AG09309 (cell line): ENCODE results near the gene DNM3.

Experiments
- DNase-seq: peaks from one replicate; pipeline ENCODE4 v3.0.0-alpha.2; 2010; ENCODE audit warnings: low read depth
- H3K4me3 ChIP-seq: 2 replicates; pipeline ENCODE4 v1.5.1; 2011; ENCODE audit warnings: mild to moderate bottlenecking, low read depth, low read length, moderate library complexity; ENCODE audit not compliant: control insufficient read depth
- TF ChIP-seq, protein P1 (sequence below): IDR thresholded peaks from 2 replicates; pipeline ENCODE4 v1.5.1; 2011; ENCODE audit warnings: mild to moderate bottlenecking, low read depth, low read length, inconsistent platforms; ENCODE audit not compliant: insufficient read depth, control insufficient read depth; ENCODE audit errors: missing control alignments

DNM3 gene

GRCh38 chr1:172145231-172145651 is 303.9 kb downstream of the DNM3 start:
- no peak for DNase-seq
- H3K4me3 ChIP-seq = peak overlapping the region; percentile 57
- TF ChIP-seq, protein P1, sequence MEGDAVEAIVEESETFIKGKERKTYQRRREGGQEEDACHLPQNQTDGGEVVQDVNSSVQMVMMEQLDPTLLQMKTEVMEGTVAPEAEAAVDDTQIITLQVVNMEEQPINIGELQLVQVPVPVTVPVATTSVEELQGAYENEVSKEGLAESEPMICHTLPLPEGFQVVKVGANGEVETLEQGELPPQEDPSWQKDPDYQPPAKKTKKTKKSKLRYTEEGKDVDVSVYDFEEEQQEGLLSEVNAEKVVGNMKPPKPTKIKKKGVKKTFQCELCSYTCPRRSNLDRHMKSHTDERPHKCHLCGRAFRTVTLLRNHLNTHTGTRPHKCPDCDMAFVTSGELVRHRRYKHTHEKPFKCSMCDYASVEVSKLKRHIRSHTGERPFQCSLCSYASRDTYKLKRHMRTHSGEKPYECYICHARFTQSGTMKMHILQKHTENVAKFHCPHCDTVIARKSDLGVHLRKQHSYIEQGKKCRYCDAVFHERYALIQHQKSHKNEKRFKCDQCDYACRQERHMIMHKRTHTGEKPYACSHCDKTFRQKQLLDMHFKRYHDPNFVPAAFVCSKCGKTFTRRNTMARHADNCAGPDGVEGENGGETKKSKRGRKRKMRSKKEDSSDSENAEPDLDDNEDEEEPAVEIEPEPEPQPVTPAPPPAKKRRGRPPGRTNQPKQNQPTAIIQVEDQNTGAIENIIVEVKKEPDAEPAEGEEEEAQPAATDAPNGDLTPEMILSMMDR = no peak

- no peak for DNase-seq
- no peak overlapping the region for H3K4me3 ChIP-seq
- TF ChIP-seq, protein P1 = no peak
Measured at GRCh38 chr1:172145656-172146055, 304.4 kb downstream of the DNM3 start.

- TF ChIP-seq, protein P1 = no peak
- DNase-seq = no peak
- no peak overlapping the region for H3K4me3 ChIP-seq
Measured at GRCh38 chr1:172146141-172146850, 305.0 kb downstream of the DNM3 start.

DNA sequence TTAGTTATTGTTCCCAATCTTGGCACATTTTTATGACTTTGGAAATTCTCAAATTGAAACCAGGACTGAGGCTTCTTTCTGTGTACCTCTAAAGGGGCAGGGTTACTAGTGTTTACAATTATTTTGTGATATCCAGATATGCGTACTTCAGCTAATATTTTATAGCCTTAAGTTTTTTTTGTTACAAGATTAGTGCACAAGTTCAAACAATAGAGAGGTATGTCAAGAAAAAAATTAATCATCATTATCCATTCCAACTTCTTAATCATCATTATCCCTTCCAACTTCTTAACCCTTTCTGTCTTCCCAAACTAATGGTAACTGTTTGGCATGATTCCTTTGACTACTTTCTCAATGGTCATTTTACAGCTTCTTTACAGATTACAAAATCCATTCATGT is 306.2 kb downstream of the DNM3 start:
- no peak for DNase-seq
- TF ChIP-seq, protein P1 = no peak
- no peak overlapping the region for H3K4me3 ChIP-seq

- TF ChIP-seq, protein P1 = no peak
- no peak for DNase-seq
Measured at GRCh38 chr1:172148213-172148612, 306.9 kb downstream of the DNM3 start.

DNA sequence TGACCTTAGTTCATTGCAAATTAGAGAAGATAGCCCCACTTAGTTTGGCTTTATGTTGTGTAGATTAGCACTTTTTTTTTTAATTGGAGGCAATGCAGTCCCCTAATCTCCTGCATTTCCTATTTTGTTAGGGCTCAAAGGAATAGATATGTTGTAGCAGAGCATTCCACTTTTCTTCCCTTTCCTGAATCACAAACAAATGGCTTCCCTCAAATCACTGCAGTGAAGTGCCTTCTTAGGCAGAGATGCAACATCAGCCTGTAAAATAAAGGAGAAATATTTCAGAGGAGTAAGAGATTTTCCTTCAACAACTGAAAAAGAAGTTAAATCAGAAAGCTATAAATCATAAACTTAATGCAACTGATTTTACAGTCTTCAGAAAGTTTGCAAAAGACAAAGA is 307.4 kb downstream of the DNM3 start:
- no peak overlapping the region for H3K4me3 ChIP-seq
- TF ChIP-seq, protein P1 = no peak
- no peak for DNase-seq

More at GRCh38 chr1:172148213-172148612, 306.9 kb downstream of the DNM3 start:
- H3K4me3 ChIP-seq = no peak overlapping the region
